ENCODE data around the gene LRRC51.

- no peak for TF ChIP-seq TAF1 (IDR thresholded peaks at IDR 0.05; ENCODE audit: low read depth)
- TF ChIP-seq CTCF (IDR thresholded peaks at IDR 0.05; ENCODE audit: poor library complexity, severe bottlenecking): no peak
- TF ChIP-seq EP300 (conservative IDR thresholded peaks at IDR 0.05; ENCODE audit: poor library complexity, severe bottlenecking): no peak
- TF ChIP-seq REST (IDR thresholded peaks at IDR 0.05; ENCODE audit: borderline replicate concordance): no peak
- TF ChIP-seq EZH2 (IDR thresholded peaks at IDR 0.05; ENCODE audit: borderline replicate concordance, insufficient read depth, low read length, poor library complexity, severe bottlenecking): no peak
- TF ChIP-seq POLR2AphosphoS5 (IDR thresholded peaks at IDR 0.05): no peak
- TF ChIP-seq MXI1 (conservative IDR thresholded peaks at IDR 0.05; ENCODE audit: poor library complexity, severe bottlenecking): no peak
Measured at GRCh38 chr11:72085621-72086351, 5.1 kb downstream of the LRRC51 start.
